HG02610 (cell line): ENCODE measurements around the gene IL1R2.
"Not testable (repeated sequence)": the region's sequence is repeated elsewhere in the genome, so short reads cannot be mapped to it uniquely, and the experiment has no call there.

ENCODE experiments used
- ATAC-seq: cut with Tn5 transposase; IDR thresholded peaks from one replicate; pipeline ENCODE4 v1.9.1; 2021; ENCODE audit warnings: mild to moderate bottlenecking, moderate library complexity; ENCODE audit not compliant: unreplicated experiment

The IL1R2 gene

DNA sequence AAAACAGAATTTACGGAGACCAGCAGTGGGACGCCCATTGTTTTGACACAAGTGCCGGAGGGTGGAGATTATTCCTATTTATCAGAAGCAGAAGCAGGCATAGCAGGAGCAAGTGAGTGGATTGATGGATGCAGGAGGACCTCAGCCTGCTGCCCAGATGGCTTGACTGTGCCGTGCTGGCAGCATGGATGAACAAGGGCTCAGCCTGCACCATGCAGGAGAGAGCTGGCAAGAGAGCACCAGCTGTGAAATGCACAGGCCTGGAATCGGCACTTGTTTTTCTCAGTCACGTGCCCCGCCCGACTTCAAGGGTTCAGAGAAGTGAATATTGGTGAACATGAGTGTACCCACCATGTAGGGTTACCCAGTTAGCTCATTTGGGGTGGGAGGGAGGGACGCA, 4.0 kb downstream of the IL1R2 start:
- no peak for ATAC-seq

DNA sequence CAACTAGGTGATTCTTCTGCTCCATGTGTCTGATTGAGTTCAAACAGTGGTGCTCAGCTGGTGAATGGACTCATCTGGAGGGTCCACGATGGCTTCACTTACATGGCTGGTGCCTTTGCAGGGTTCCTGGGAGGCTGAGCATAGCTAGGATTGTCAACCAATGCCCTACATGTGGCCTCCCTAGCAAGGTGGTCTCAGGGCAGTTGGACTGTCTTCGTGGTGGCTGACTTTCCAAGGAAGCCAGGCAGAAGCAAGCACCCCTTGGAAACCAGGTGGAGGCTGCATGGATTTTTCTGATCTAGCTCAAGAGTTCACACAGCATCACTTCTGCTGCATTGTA, 6.8 kb downstream of the IL1R2 start:
- no peak for ATAC-seq

GRCh38 chr2:101998896-101999789, 7.4 kb downstream of the IL1R2 start:
- ATAC-seq: peak; percentile 65

DNA sequence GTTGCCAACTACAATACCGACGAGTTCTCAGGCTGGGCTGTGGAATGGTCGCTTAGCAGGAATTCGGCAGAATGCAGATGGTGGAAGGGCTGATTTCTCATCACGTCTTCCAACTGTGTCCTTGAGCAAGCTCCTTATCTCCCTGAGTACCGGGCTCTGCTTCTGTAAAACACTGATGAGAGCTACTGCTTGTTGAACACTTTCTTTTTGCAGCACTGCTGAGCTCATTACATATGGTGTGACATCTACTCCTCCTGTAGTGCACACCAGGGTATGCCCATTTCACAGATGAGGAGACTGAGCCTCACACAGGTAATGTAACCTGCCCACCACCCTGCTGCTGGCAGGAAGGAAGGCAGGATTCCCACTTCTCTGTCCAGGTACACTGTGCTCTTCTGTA, 8.3 kb downstream of the IL1R2 start:
- no peak for ATAC-seq

DNA sequence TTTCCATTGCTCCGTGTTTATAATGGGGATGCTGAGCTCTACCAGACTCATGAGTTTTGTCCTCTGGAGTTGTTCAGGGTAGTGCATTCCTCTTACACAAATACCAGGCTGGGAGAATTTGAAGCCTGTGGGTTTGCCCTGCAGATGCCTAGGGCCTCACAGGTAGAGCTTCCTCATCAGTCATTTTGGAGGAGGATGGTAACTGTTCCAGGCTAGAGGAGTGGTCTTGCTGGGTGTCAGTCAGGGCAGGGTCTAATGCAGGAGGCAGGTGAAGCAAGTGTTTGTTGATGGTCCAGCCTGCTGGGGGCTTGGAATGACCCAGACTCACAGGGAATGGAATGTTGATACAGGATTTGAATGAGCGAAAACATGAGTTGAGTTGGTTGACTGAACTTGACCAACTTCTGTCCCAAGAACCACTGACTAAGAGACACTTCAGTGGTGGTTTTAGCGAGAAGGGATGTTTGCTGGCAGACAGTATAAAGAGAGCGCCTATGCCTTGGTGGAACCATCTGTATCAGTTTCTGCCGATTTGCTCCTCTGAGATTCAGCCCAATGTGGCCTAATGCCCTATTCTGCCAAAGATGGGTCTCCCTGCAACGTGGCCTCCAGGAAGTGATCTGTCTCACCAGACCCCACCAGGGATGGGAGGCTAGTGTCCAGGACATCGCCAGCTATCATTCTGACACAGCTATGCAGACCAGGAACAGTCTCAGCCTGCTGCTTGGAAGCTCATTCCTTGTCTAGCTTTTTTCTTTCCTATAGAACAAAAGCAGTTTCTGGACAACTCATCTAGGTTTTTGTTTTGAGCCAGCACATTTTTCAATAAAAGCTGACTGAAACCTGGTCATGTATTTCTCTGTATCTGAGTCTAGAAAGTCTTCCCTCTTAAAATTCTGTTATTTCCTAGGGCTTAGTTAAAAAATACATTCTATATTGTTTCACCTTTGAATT, 9.3 kb downstream of the IL1R2 start:
- no peak for ATAC-seq

GRCh38 chr2:102001767-102002142, 10.0 kb downstream of the IL1R2 start:
- ATAC-seq: no peak

GRCh38 chr2:102002228-102002627, 10.5 kb downstream of the IL1R2 start:
- ATAC-seq: no peak

DNA sequence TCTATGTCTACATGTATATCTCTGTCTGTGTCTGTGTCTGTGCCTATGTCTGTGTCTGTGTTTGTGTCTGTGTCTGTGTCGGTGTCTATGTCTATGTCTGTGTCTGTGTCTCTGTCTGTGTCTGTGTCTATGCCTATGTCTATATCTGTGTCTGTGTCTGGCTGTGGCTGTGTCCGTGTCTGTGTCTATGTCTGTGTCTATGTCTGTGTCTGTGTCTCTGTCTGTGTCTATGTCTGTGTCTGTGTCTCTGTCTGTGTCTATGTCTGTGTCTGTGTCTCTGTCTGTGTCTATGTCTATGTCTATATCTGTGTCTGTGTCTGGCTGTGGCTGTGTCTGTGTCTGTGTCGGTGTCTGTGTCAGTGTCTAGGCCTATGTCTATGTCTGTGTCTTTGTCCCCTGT, 11.1 kb downstream of the IL1R2 start:
- ATAC-seq: not testable (repeated sequence)

GRCh38 chr2:102003696-102004095, 11.9 kb downstream of the IL1R2 start:
- no peak for ATAC-seq

- ATAC-seq: no peak
Observed at GRCh38 chr2:102004581-102004980, 12.8 kb downstream of the IL1R2 start.

GRCh38 chr2:102005449-102005848, 13.7 kb downstream of the IL1R2 start:
- ATAC-seq: no peak

DNA sequence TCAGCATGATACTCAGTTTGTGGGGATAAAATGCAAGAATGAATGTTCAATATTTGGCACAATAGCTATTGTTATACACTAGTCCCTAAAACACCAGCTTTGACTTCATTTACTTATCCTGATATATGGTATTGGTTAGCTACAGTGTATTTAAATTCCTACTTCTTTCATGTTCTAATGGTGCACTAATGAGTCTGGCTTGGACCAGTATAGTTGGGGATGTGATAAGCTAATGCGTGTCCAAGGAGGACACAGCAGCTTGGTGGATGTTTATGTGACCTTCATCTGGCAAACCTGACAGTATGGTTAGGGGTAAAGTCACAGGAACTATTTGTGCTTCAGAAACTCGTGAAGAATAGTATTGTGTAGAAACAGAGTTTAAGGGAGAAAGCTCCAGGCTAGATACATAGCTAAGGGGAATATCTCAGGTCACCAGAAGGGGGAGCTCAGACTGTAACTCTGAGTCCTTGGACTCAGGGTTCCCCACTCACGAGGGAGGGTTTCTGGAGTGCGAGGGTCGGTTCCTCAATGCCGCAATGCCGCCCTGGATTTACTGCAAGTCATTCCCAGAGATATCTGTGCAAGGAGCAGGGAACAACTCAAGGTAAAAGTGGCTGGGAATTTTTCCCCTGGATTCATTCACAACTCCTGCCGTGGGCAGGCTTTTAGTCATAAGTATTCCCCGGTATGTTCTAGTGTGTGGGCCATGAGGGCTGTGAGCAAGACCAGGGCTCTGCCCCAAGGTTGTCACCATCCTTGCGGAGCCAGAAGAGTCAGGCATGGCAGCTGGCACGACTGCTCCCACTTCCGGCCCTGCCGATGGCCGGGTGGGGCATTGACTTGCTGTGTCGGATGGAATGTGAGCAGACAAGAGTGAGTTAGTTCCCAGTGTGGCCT, 14.5 kb downstream of the IL1R2 start:
- no peak for ATAC-seq

DNA sequence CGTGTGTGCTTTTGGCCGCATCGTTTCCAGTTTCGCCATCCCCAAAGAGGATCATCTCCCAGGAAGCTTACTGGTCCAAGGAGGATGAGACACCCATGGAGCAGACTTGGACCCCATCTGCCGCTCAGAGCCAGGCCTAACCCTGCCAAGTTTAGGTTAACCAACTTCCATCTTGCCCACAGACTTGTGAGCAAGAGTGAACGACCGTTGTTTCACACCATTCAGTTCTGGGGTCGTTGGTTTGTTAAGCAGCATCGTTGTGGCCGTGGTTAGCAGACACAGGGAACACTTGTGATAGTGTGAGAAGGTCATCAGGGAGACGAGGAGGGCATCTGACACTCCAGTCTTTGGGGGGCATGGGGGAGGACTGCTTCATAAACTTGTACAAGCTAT, 15.1 kb downstream of the IL1R2 start:
- ATAC-seq: no peak

GRCh38 chr2:102008490-102008889, 16.7 kb downstream of the IL1R2 start:
- ATAC-seq: no peak

GRCh38 chr2:102009557-102009956, 17.8 kb downstream of the IL1R2 start:
- no peak for ATAC-seq

DNA sequence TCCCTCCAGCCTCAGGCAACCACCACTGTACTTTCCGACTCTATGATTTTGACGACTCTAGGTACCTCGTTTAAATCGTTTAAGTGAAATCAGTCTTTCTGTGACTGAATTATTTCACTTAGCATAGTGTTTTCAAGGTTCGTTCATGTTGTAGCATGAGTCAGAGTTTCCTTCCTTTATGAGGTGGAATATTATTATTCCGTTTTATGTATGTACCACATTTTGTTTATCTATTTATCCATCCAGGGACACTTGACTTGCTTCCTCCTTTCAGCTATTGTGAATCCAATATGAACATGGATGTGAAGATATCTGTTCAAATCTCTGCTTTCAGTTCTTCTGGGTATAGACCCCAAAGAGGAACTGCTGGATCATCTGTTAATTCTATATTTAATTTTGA, 19.1 kb downstream of the IL1R2 start:
- no peak for ATAC-seq

DNA sequence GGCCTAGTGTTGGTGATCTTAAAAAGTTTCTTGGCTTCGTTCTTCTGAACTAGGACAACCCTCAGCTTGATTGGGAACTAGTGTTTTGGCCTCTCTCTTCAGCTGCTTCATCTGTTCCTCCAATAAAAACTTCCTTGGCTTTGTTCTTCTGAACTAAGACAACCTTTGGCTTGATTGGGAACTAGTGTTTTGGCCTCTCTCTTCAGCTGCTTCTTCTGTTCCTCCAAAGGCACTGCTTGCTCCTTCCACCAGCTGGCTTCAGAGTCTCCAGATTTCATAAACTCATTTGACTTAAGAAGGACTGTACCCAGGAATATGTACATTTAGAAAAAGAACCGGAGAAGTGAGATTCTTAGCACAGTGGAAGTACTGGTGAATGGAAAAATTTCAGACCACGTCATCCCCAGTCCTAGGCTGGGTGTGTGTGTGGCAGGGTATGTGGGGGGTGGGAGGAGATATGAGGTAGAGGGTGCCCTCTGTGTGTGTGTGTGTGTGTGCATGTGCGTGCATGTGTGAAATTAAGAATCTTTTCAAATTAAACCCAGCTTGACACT, 20.4 kb downstream of the IL1R2 start:
- ATAC-seq: no peak

DNA sequence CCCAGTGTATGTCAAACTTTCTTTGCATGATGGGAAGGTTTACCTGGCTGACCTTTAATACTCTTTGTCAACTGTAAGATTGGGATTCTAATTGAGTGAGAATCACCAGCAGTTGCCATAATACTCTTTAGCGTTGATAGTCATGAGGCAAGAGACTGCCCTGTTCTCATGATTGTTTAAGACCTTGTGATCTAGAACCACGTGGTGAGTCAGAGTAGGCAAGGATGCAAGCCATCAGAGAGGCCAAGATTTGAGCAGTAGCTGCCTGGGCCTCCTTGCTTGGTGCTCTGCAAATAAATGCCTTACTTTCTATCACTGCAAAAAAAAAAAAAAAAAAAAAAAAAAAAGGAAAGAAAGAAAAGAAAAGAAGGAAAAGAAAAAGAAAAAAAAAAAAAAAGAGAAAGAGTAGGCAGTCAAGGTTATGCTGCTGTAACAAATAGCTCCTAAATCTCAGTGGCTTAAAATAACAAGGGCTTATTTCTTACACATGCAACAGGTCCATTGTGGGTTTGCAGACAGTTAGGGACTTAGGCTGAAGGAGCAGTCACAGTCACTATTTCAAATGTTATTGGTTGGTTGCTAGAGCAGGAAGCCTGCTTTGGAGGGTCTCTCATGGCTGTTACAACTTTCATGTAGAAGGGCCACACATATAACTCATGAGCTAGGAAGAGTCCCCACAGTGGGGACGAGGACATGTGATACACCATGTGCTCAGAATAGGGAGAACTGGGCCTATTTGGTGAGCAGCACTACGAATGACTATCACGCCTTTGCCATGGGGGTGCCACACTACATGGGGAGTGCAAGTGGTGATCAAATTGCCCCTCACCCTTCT, 21.7 kb downstream of the IL1R2 start:
- ATAC-seq: no peak

DNA sequence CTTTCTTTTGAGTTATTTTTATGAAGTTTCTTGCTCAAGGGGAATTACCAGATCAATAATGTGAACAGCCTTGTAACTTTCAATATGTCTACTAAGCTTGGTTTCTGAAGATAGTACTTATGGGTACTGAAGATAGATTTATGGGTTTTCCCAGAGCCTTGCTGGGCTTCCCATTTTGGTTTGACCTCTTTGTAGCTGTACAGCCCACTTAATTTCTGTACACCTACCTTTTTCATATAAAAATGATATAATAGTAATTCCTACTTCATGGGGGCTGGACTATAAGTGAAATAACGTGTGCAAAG, 22.2 kb downstream of the IL1R2 start:
- ATAC-seq: peak; percentile 56

DNA sequence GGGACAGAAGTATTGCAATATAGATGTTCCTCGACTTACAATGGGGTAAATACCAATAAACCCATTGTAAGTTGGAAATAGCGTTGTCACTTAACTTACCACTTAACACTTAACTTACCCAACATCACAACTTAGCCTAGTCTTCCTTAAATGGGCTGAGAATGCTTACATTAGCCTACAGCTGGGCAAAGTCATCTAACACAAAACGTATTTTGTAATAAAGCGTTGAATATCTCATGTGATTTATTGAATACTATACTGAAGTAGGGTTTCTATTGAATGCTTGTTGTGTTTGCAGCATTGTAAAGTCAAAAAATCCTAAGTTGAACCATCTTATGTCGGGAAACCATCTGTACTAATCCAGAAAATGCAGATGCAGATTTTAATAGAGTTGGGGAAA, 23.6 kb downstream of the IL1R2 start:
- ATAC-seq: no peak
